ENCODE measurements around the gene SFXN1. TPM values are rescaled to one million over a fixed set of nuclear protein-coding genes. Genes with fewer than 3 reads are reported as not detected.
"Not testable (repeated sequence)": the region's sequence is repeated elsewhere in the genome, so short reads cannot be mapped to it uniquely, and the experiment has no call there.

SFXN1 gene
- total and polyA plus RNA-seq, 12 donors = 10.1 to 142 (median 57.6) TPM

DNA sequence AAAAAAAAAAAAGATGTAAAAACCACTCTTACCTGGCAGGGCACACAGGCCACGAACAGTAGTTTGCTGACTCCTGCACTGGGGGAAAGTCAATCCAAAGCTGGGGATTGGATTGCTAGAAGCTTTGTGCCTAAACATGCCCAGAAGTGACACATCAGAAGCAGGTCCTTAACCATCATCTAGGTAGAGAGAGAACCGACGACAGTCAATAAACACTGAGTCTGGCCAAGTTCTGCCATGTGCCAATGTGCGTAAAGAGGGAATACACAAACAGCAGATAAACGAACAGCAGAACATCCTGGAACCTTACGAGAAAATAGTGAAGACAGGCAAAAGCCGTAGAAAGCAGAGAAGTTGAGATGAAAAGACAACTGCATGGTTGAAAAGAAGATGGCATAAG, 14.9 kb downstream of the SFXN1 start:
- H3K9me3 ChIP-seq (replicated peaks in 1 of 3) = no peaks in the 10 kb centered on the region
- peaks cover 0 to 14% of the 10 kb centered on the region in 2 donors for H3K4me1 ChIP-seq (replicated peaks in 1 of 2)
- H3K27ac ChIP-seq = no peak overlapping the region
- no peaks in the 10 kb centered on the region for H3K27me3 ChIP-seq
- 93 to 96% (median 95%) methylated on average over 7 of the region's 7 CpGs for WGBS, 4 donors
- TF ChIP-seq POLR2A (IDR thresholded peaks at IDR 0.05) = no peak
- TF ChIP-seq, protein P1, sequence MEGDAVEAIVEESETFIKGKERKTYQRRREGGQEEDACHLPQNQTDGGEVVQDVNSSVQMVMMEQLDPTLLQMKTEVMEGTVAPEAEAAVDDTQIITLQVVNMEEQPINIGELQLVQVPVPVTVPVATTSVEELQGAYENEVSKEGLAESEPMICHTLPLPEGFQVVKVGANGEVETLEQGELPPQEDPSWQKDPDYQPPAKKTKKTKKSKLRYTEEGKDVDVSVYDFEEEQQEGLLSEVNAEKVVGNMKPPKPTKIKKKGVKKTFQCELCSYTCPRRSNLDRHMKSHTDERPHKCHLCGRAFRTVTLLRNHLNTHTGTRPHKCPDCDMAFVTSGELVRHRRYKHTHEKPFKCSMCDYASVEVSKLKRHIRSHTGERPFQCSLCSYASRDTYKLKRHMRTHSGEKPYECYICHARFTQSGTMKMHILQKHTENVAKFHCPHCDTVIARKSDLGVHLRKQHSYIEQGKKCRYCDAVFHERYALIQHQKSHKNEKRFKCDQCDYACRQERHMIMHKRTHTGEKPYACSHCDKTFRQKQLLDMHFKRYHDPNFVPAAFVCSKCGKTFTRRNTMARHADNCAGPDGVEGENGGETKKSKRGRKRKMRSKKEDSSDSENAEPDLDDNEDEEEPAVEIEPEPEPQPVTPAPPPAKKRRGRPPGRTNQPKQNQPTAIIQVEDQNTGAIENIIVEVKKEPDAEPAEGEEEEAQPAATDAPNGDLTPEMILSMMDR (IDR thresholded peaks at IDR 0.05) = no peak
- intact Hi-C loops (cut with DNase I) = no loop called here
- peaks cover 0 to 30% of the 10 kb centered on the region in 2 donors for H3K36me3 ChIP-seq (replicated peaks in 1 of 2)
- no peak overlapping the region for H3K4me3 ChIP-seq
- no peak for DNase-seq

GRCh38 chr5:175493726-175494125, 15.4 kb downstream of the SFXN1 start:
- Histone ChIP-seq H3K27ac (no peak overlapping the region), H3K36me3 (replicated peaks in 1 of 2) (peaks cover 0 to 32% of the 10 kb centered on the region in 2 donors), H3K9me3 (replicated peaks in 1 of 3) (no peaks in the 10 kb centered on the region), H3K27me3 (no peaks in the 10 kb centered on the region), H3K4me1 (replicated peaks in 1 of 2) (peaks cover 0 to 14% of the 10 kb centered on the region in 2 donors), H3K4me3 (no peak overlapping the region)
- WGBS, 4 donors = 93 to 96% (median 94%) methylated on average over 8 of the region's 8 CpGs
- no peak for DNase-seq
- intact Hi-C loops (cut with DNase I) = no loop called here
- TF ChIP-seq, protein P1 (IDR thresholded peaks at IDR 0.05) = no peak
- no peak for TF ChIP-seq POLR2A (IDR thresholded peaks at IDR 0.05)

GRCh38 chr5:175494264-175495183, 16.2 kb downstream of the SFXN1 start:
- no peaks in the 10 kb centered on the region for H3K9me3 ChIP-seq (replicated peaks in 1 of 3)
- DNase-seq = no peak
- H3K36me3 ChIP-seq (replicated peaks in 1 of 2) = peaks cover 0 to 35% of the 10 kb centered on the region in 2 donors
- intact Hi-C loops (cut with DNase I) = no loop called here
- no peak for TF ChIP-seq POLR2A (IDR thresholded peaks at IDR 0.05)
- TF ChIP-seq, protein P1 (IDR thresholded peaks at IDR 0.05) = no peak
- no peak overlapping the region for H3K4me3 ChIP-seq
- no peak overlapping the region for H3K27ac ChIP-seq
- H3K4me1 ChIP-seq (replicated peaks in 1 of 2) = peaks cover 0 to 14% of the 10 kb centered on the region in 2 donors
- WGBS, 4 donors = 77 to 84% (median 83%) methylated on average over 17 of the region's 17 CpGs
- H3K27me3 ChIP-seq = no peaks in the 10 kb centered on the region

DNA sequence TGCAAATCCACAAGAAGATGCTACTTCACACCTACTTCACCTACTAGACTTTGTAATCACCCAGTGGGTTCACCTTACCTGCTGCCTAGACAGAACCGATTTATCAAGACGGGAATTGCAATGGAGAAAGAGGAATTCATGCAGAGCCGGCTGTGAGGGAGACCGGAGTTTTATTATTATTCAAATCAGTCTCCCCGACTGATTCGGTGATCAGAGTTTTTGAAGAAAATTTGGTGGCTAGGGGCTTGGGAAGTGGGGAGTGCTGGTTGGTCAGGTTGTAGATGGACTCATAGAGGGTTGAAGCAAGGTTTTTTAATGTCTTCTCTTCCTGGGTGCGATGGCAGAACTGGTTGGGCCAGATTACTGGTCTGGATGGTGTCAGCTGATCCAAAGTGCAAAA, 23.4 kb downstream of the SFXN1 start:
- TF ChIP-seq POLR2A (IDR thresholded peaks at IDR 0.05) = no peak
- TF ChIP-seq, protein P1 (IDR thresholded peaks at IDR 0.05) = no peak
- H3K27ac ChIP-seq = no peak overlapping the region
- no peak overlapping the region for H3K4me3 ChIP-seq
- H3K27me3 ChIP-seq = no peaks in the 10 kb centered on the region
- H3K36me3 ChIP-seq (replicated peaks in 1 of 2) = peaks cover 0 to 5% of the 10 kb centered on the region in 2 donors
- DNase-seq = no peak
- intact Hi-C loops (cut with DNase I) = no loop called here
- WGBS, 4 donors = 90 to 96% (median 94%) methylated on average over 7 of the region's 7 CpGs
- no peaks in the 10 kb centered on the region for H3K4me1 ChIP-seq (replicated peaks in 1 of 2)
- no peaks in the 10 kb centered on the region for H3K9me3 ChIP-seq (replicated peaks in 1 of 3)

DNA sequence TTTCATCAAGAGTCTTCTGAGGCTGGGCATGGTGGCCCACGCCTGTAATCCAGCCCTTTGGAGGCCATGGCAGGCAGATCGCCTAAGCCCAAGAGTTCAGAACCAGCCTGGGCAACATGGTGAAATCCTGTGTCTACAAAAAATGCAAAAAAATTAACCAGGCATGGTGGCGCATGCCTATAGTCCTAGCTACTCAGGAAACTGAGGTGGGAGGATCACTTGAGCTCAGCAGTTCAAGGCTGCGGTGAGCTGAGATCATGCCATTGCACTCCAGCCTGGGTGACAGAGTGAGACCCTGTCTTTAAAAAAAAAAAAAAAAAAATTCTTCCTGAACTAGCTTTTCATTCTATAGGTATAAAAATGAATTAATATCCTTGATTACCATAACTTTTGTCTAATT, 29.3 kb downstream of the SFXN1 start:
- H3K4me3 ChIP-seq; H3K4me1 ChIP-seq (replicated peaks in 1 of 2); H3K27me3 ChIP-seq; H3K9me3 ChIP-seq (replicated peaks in 1 of 3); H3K27ac ChIP-seq; DNase-seq; intact Hi-C loops (cut with DNase I): not testable (repeated sequence)
- peaks cover 0 to 29% of the 10 kb centered on the region in 2 donors for H3K36me3 ChIP-seq (replicated peaks in 1 of 2)
- WGBS, 4 donors = 85 to 99% (median 96%) methylated on average over 4 of the region's 4 CpGs

All from adrenal gland (tissue), 12 donors.